GM12878 (cell line): ENCODE measurements around the gene YPEL2.
"Not testable (repeated sequence)": the region's sequence is repeated elsewhere in the genome, so short reads cannot be mapped to it uniquely, and the experiment has no call there.

Experiments
- BCLAF1 ChIP-seq: fragments of 450-650 bp; IDR thresholded peaks from 2 replicates; pipeline ENCODE4 v1.6.1; 2017; ENCODE audit warnings: antibody characterized with exemption, mild to moderate bottlenecking, moderate library complexity
- CHD2 ChIP-seq: IDR thresholded peaks from 2 replicates; pipeline ENCODE4 v1.6.1; 2011; ENCODE audit warnings: low read depth, low read length, improper control_type of control experiment, borderline replicate concordance
- CTCF ChIP-seq, 3 experiments: IDR thresholded peaks in 2 of 3; conservative IDR thresholded peaks in 1 of 3; 2 replicates each; pipeline ENCODE4 v1.5.1; 2011; ENCODE audit warnings: low read depth in 3 of 3, low read length in 3 of 3, mild to moderate bottlenecking in 3 of 3, control low read depth in 2 of 3, moderate library complexity in 2 of 3, inconsistent platforms in 1 of 3, mixed read lengths in 1 of 3; ENCODE audit not compliant: control insufficient read depth in 2 of 3, insufficient read depth in 1 of 3; ENCODE audit errors: extremely low read depth in 1 of 3
- FOXK2 ChIP-seq: fragments of 450-650 bp; IDR thresholded peaks from 2 replicates; pipeline ENCODE4 v1.6.1; 2017; ENCODE audit warnings: mild to moderate bottlenecking, moderate library complexity
- NR2F1 ChIP-seq: fragments of 450-650 bp; conservative IDR thresholded peaks from 2 replicates; pipeline ENCODE4 v1.6.1; 2017; ENCODE audit warnings: mild to moderate bottlenecking
- POLR2A ChIP-seq: IDR thresholded peaks from 2 replicates; pipeline ENCODE4 v1.6.1; 2011; ENCODE audit warnings: low read depth, mild to moderate bottlenecking, low read length
- RAD21 ChIP-seq: IDR thresholded peaks from 2 replicates; pipeline ENCODE4 v1.6.1; 2011; ENCODE audit warnings: mild to moderate bottlenecking, low read depth, low read length, moderate library complexity; ENCODE audit not compliant: insufficient read depth
- RAD51 ChIP-seq: fragments of 450-650 bp; IDR thresholded peaks from 2 replicates; pipeline ENCODE4 v1.6.1; 2016; ENCODE audit warnings: moderate library complexity, mild to moderate bottlenecking, inconsistent platforms
- SP1 ChIP-seq: IDR thresholded peaks from one replicate; pipeline ENCODE4 v1.6.1; 2011; ENCODE audit warnings: low read depth, low read length
- SPI1 ChIP-seq: IDR thresholded peaks from 2 replicates; pipeline ENCODE4 v1.6.1; 2011; ENCODE audit warnings: low read depth, mild to moderate bottlenecking, low read length, moderate library complexity, borderline replicate concordance; ENCODE audit not compliant: insufficient read depth

DNA sequence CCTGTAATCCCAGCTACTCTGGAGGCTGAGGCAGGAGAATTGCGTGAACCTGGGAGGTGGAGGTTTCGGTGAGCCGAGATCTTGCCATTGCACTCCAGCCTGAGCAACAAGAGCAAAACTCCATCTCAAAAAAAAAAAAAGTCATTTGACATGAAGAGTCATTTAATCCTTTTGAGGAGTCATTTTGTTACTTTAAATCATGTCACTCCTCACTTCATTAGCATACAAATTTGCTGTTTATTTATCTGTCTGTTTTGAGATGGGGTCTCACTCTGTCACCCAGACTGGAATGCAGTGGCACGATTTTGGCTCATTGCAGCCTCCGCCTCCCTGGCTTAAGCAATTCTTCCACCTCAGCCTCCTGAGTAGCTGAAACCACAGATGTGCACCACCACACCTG lies 81.0 kb downstream of the YPEL2 start:
- TF ChIP-seq NR2F1; BCLAF1; CTCF (IDR thresholded peaks at IDR 0.05 in 2 of 3, conservative IDR thresholded peaks at IDR 0.05 in 1 of 3; ENCODE audit: control insufficient read depth in 2 of 3, extremely low read depth in 1 of 3, insufficient read depth in 1 of 3, low read depth in 3 of 3, low read length in 3 of 3); RAD51; RAD21; SP1; POLR2A; FOXK2; CHD2; SPI1: not testable (repeated sequence)
